ENCODE measurements around the gene CTSW. TPM values are rescaled to one million over a fixed set of nuclear protein-coding genes. Genes with fewer than 3 reads are reported as not detected.
A peak's percentile ranks its signal among the peaks of the same experiment; 100 is the strongest.

The CTSW gene
- total and polyA plus RNA-seq, 5 donors, result 0.45 to 1.7 (median 0.71) TPM

GRCh38 chr11:65856689-65857499 is 22.7 kb upstream of the CTSW start:
- 1% methylated on average over 57 of the region's 57 CpGs for WGBS
- H3K4me1 ChIP-seq (ENCODE audit: control insufficient read depth, insufficient read depth, low read length), result peaks cover 5% of the 10 kb centered on the region
- ATAC-seq, result peak; percentile 46 to 50
- H3K27ac ChIP-seq (ENCODE audit: low read length), result peak overlapping the region; percentile 97
- H3K4me3 ChIP-seq (ENCODE audit: low read length), result peak overlapping the region; percentile 94
- peak; percentile 88 to 94 (median 93) for DNase-seq
- H3K27me3 ChIP-seq (ENCODE audit: control insufficient read depth, insufficient read depth), result no peaks in the 10 kb centered on the region
- intact Hi-C loops (cut with DNase I), result no loop called here
- no peaks in the 10 kb centered on the region for H3K9me3 ChIP-seq (ENCODE audit: control insufficient read depth, low read length)

- H3K4me1 ChIP-seq (ENCODE audit: control insufficient read depth, insufficient read depth, low read length), result peaks cover 5% of the 10 kb centered on the region
- no peaks in the 10 kb centered on the region for H3K27me3 ChIP-seq (ENCODE audit: control insufficient read depth, insufficient read depth)
- peak overlapping the region; percentile 97 for H3K27ac ChIP-seq (ENCODE audit: low read length)
- H3K9me3 ChIP-seq (ENCODE audit: control insufficient read depth, low read length), result no peaks in the 10 kb centered on the region
- intact Hi-C loops (cut with DNase I), result no loop called here
- WGBS, result under 1% methylated on average over 49 of the region's 49 CpGs
- H3K4me3 ChIP-seq (ENCODE audit: low read length), result peak overlapping the region; percentile 94
- ATAC-seq (no peak), DNase-seq (peak in 2 of 3 donors; percentile 84 to 87)
Measured at GRCh38 chr11:65857500-65857852, 22.2 kb upstream of the CTSW start.

GRCh38 chr11:65857853-65858680 is 21.6 kb upstream of the CTSW start, which contains the start of gene CFL1:
TSS of gene CFL1 (minus strand) at chr11:65858180. CDS start at chr11:65858099, 81 bp downstream.
- intact Hi-C loops (cut with DNase I), result no loop called here
- Histone ChIP-seq H3K9me3 (ENCODE audit: control insufficient read depth, low read length) (no peaks in the 10 kb centered on the region), H3K4me3 (ENCODE audit: low read length) (peak within 1 kb of the TSS; percentile 94), H3K4me1 (ENCODE audit: control insufficient read depth, insufficient read depth, low read length) (peaks cover 5% of the 10 kb centered on the region), H3K27ac (ENCODE audit: low read length) (peak within 1 kb of the TSS; percentile 99), H3K27me3 (ENCODE audit: control insufficient read depth, insufficient read depth) (no peaks in the 10 kb centered on the region)
- ATAC-seq, result peak; percentile 77 to 82
- DNase-seq, result peak; percentile 99 to 100 (median 100)
- under 1% methylated on average over 92 of the region's 92 CpGs for WGBS

GRCh38 chr11:65858681-65859087 is 21.0 kb upstream of the CTSW start:
- H3K4me1 ChIP-seq (ENCODE audit: control insufficient read depth, insufficient read depth, low read length), result peaks cover 5% of the 10 kb centered on the region
- under 1% methylated on average over 10 of the region's 10 CpGs for whole genome bisulfite sequencing
- H3K27me3 ChIP-seq (ENCODE audit: control insufficient read depth, insufficient read depth), result no peaks in the 10 kb centered on the region
- no peaks in the 10 kb centered on the region for H3K9me3 ChIP-seq (ENCODE audit: control insufficient read depth, low read length)
- peak overlapping the region; percentile 99 for H3K27ac ChIP-seq (ENCODE audit: low read length)
- ATAC-seq (no peak), DNase-seq (no peak)
- intact Hi-C loops (cut with DNase I), result no loop called here
- peak overlapping the region; percentile 61 for H3K4me3 ChIP-seq (ENCODE audit: low read length)

GRCh38 chr11:65859095-65859811 is 20.4 kb upstream of the CTSW start:
- intact Hi-C loops (cut with DNase I), result no loop called here
- ATAC-seq, result peak; percentile 84
- Histone ChIP-seq H3K4me1 (ENCODE audit: control insufficient read depth, insufficient read depth, low read length) (peaks cover 5% of the 10 kb centered on the region), H3K4me3 (ENCODE audit: low read length) (peak overlapping the region; percentile 61), H3K27ac (ENCODE audit: low read length) (peak overlapping the region; percentile 99), H3K27me3 (ENCODE audit: control insufficient read depth, insufficient read depth) (no peaks in the 10 kb centered on the region), H3K9me3 (ENCODE audit: control insufficient read depth, low read length) (no peaks in the 10 kb centered on the region)
- under 1% methylated on average over 46 of the region's 46 CpGs for WGBS
- DNase-seq, result peak; percentile 100

- DNase-seq (no peak), ATAC-seq (no peak)
- H3K27ac ChIP-seq (ENCODE audit: low read length), result peak overlapping the region; percentile 99
- H3K4me1 ChIP-seq (ENCODE audit: control insufficient read depth, insufficient read depth, low read length), result peaks cover 5% of the 10 kb centered on the region
- intact Hi-C loops (cut with DNase I), result no loop called here
- H3K4me3 ChIP-seq (ENCODE audit: low read length), result peak overlapping the region; percentile 61
- H3K27me3 ChIP-seq (ENCODE audit: control insufficient read depth, insufficient read depth), result no peaks in the 10 kb centered on the region
- WGBS, result 1% methylated on average over 16 of the region's 16 CpGs
- H3K9me3 ChIP-seq (ENCODE audit: control insufficient read depth, low read length), result no peaks in the 10 kb centered on the region
Measured at GRCh38 chr11:65859812-65860277, 19.8 kb upstream of the CTSW start.

- under 1% methylated on average over 78 of the region's 78 CpGs for WGBS
- H3K9me3 ChIP-seq (ENCODE audit: control insufficient read depth, low read length), result no peaks in the 10 kb centered on the region
- peak; percentile 98 to 99 (median 99) for DNase-seq
- peak within 1 kb of the TSS; percentile 99 for H3K27ac ChIP-seq (ENCODE audit: low read length)
- ATAC-seq, result peak; percentile 67 to 73
- H3K27me3 ChIP-seq (ENCODE audit: control insufficient read depth, insufficient read depth), result no peaks in the 10 kb centered on the region
- intact Hi-C loops (cut with DNase I), result no loop called here
- peaks cover 5% of the 10 kb centered on the region for H3K4me1 ChIP-seq (ENCODE audit: control insufficient read depth, insufficient read depth, low read length)
- peak within 1 kb of the TSS; percentile 61 for H3K4me3 ChIP-seq (ENCODE audit: low read length)
Measured at GRCh38 chr11:65860278-65861164, 19.1 kb upstream of the CTSW start, which contains the start of gene MUS81. TSS of gene MUS81 (plus strand) at chr11:65860433. CDS start at chr11:65860754, 321 bp downstream.

- ATAC-seq (no peak), DNase-seq (peak in 2 of 3 donors; percentile 22 to 67)
- 8% methylated on average over 14 of the region's 14 CpGs for WGBS
- peaks cover 5% of the 10 kb centered on the region for H3K4me1 ChIP-seq (ENCODE audit: control insufficient read depth, insufficient read depth, low read length)
- peak overlapping the region; percentile 61 for H3K4me3 ChIP-seq (ENCODE audit: low read length)
- intact Hi-C loops (cut with DNase I), result no loop called here
- peak overlapping the region; percentile 99 for H3K27ac ChIP-seq (ENCODE audit: low read length)
- H3K9me3 ChIP-seq (ENCODE audit: control insufficient read depth, low read length), result no peaks in the 10 kb centered on the region
- no peaks in the 10 kb centered on the region for H3K27me3 ChIP-seq (ENCODE audit: control insufficient read depth, insufficient read depth)
Measured at GRCh38 chr11:65861165-65861505, 18.5 kb upstream of the CTSW start.

GRCh38 chr11:65861533-65862183 is 18.0 kb upstream of the CTSW start:
- peak overlapping the region; percentile 61 for H3K4me3 ChIP-seq (ENCODE audit: low read length)
- H3K9me3 ChIP-seq (ENCODE audit: control insufficient read depth, low read length), result no peaks in the 10 kb centered on the region
- H3K27ac ChIP-seq (ENCODE audit: low read length), result no peak overlapping the region
- WGBS, result 85% methylated on average over 13 of the region's 13 CpGs
- intact Hi-C loops (cut with DNase I), result no loop called here
- no peak for ATAC-seq
- H3K27me3 ChIP-seq (ENCODE audit: control insufficient read depth, insufficient read depth), result no peaks in the 10 kb centered on the region
- DNase-seq, result peak; percentile 21 to 66 (median 41)
- H3K4me1 ChIP-seq (ENCODE audit: control insufficient read depth, insufficient read depth, low read length), result peaks cover 5% of the 10 kb centered on the region
